ENCODE results near the gene COL27A1. TPM values are rescaled to one million over a fixed set of nuclear protein-coding genes. Genes with fewer than 3 reads are reported as not detected.

Gene COL27A1
- polyA plus RNA-seq, 2 of the 4 experiments (the other 2 are of a cell fraction): 6.9 to 20.6 TPM

DNA sequence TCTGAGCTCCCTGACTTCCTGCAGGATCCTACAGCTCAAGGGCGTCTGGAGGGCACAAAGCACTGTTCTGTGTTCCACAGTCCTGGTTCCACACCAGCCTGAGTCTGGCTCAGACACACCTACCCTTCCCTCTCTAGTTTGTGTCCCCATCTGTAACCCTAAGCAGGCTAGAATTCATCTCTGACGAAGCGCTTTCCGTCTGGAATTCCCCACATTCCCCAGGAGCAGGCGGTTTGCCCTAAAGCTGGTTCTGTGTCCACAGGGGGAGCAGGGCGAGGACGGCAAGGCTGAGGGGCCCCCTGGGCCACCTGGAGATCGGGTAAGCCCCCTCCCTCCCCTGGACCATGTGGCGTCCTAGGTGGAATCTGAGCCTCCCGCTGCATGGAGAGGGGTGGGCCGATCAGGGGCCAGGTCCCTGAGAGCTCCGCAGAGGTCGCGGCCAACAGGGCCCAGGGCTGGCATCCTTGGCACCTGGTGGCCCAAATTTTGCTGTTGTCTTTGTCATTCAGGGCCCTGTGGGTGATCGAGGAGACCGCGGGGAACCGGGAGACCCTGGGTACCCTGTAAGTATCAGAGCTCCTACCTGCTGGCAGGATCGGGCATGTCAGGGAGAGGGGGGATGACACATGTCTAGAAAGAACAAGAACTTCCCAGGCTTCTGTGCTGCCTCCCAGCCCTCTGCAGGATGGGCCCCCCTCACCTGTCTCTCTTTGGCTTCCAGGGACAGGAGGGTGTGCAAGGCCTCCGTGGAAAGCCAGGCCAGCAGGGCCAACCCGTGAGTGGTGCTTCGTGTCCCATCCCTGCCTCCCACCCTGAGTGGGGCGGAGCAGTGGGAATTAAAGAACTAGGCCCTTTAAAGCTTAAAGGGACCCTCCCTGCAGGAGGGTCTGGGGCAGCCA lies 133.1 kb downstream of the COL27A1 start (continued):
- TF ChIP-seq ESRRA (IDR thresholded peaks at IDR 0.05; ENCODE audit: borderline replicate concordance, low read length) (peak; percentile 26; the same call in 1 of the 2 replicates), MYC (IDR thresholded peaks at IDR 0.05; ENCODE audit: borderline replicate concordance, low read length) (no peak), CHD2 (IDR thresholded peaks at IDR 0.05; ENCODE audit: low read length, partially characterized antibody) (no peak), SMC3 (IDR thresholded peaks at IDR 0.05) (no peak; the same call in 2 of the 3 replicates), RFX5 (IDR thresholded peaks at IDR 0.05) (no peak), GATA3 (IDR thresholded peaks at IDR 0.05; ENCODE audit: borderline replicate concordance) (no peak; the same call in 1 of the 2 replicates), HOXA7 (CRISPR knock-in tag; IDR thresholded peaks at IDR 0.05) (no peak), RARB (CRISPR knock-in tag; IDR thresholded peaks at IDR 0.05) (no peak), CHD4 (IDR thresholded peaks at IDR 0.05; ENCODE audit: borderline replicate concordance) (no peak), CBX8 (IDR thresholded peaks at IDR 0.05) (no peak), NR3C1 (IDR thresholded peaks at IDR 0.05) (no peak), HOXB5 (CRISPR knock-in tag; IDR thresholded peaks at IDR 0.05) (peak; percentile 79; the same call in 1 of the 2 replicates), PHF8 (IDR thresholded peaks at IDR 0.05; ENCODE audit: borderline replicate concordance, low read depth) (no peak), RNF2 (IDR thresholded peaks at IDR 0.05; ENCODE audit: borderline replicate concordance, low read depth) (no peak), TP53 (CRISPR knock-in tag; IDR thresholded peaks at IDR 0.05) (no peak), SREBF2 (IDR thresholded peaks at IDR 0.05) (no peak), HEYL (CRISPR knock-in tag; IDR thresholded peaks at IDR 0.05) (no peak), FOSL2 (IDR thresholded peaks at IDR 0.05) (no peak), FOSL2 (CRISPR knock-in tag; IDR thresholded peaks at IDR 0.05) (0 out of 2 replicates have a peak, but pooled peaks have one; percentile 14), RCOR1 (IDR thresholded peaks at IDR 0.05; ENCODE audit: low read depth, low read length) (no peak), FOXS1 (CRISPR knock-in tag; IDR thresholded peaks at IDR 0.05) (no peak), CBX2 (IDR thresholded peaks at IDR 0.05; ENCODE audit: borderline replicate concordance, low read depth) (no peak), HOXB13 (CRISPR knock-in tag; IDR thresholded peaks at IDR 0.05; ENCODE audit: low read depth) (peak; percentile 88; the same call in 1 of the 2 replicates), ZNF302 (CRISPR knock-in tag; IDR thresholded peaks at IDR 0.05) (peak; percentile 67; the same call in 1 of the 2 replicates), FOSB (CRISPR knock-in tag; IDR thresholded peaks at IDR 0.05) (no peak; the same call in 1 of the 2 replicates)
- TF ChIP-seq, protein P1, sequence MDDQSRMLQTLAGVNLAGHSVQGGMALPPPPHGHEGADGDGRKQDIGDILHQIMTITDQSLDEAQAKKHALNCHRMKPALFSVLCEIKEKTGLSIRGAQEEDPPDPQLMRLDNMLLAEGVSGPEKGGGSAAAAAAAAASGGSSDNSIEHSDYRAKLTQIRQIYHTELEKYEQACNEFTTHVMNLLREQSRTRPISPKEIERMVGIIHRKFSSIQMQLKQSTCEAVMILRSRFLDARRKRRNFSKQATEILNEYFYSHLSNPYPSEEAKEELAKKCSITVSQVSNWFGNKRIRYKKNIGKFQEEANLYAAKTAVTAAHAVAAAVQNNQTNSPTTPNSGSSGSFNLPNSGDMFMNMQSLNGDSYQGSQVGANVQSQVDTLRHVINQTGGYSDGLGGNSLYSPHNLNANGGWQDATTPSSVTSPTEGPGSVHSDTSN (IDR thresholded peaks at IDR 0.05): no peak
- TF ChIP-seq, protein P2, sequence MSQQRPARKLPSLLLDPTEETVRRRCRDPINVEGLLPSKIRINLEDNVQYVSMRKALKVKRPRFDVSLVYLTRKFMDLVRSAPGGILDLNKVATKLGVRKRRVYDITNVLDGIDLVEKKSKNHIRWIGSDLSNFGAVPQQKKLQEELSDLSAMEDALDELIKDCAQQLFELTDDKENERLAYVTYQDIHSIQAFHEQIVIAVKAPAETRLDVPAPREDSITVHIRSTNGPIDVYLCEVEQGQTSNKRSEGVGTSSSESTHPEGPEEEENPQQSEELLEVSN (IDR thresholded peaks at IDR 0.05; ENCODE audit: borderline replicate concordance, low read depth): peak; percentile 77
- TF ChIP-seq, protein P3, sequence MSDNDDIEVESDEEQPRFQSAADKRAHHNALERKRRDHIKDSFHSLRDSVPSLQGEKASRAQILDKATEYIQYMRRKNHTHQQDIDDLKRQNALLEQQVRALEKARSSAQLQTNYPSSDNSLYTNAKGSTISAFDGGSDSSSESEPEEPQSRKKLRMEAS (IDR thresholded peaks at IDR 0.05): peak; percentile 80
- TF ChIP-seq, protein P4, sequence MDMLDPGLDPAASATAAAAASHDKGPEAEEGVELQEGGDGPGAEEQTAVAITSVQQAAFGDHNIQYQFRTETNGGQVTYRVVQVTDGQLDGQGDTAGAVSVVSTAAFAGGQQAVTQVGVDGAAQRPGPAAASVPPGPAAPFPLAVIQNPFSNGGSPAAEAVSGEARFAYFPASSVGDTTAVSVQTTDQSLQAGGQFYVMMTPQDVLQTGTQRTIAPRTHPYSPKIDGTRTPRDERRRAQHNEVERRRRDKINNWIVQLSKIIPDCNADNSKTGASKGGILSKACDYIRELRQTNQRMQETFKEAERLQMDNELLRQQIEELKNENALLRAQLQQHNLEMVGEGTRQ (IDR thresholded peaks at IDR 0.05): no peak

Measured in A549 (cell line).